Measurements from ENCODE around the gene GSK3B.

Gene GSK3B

DNA sequence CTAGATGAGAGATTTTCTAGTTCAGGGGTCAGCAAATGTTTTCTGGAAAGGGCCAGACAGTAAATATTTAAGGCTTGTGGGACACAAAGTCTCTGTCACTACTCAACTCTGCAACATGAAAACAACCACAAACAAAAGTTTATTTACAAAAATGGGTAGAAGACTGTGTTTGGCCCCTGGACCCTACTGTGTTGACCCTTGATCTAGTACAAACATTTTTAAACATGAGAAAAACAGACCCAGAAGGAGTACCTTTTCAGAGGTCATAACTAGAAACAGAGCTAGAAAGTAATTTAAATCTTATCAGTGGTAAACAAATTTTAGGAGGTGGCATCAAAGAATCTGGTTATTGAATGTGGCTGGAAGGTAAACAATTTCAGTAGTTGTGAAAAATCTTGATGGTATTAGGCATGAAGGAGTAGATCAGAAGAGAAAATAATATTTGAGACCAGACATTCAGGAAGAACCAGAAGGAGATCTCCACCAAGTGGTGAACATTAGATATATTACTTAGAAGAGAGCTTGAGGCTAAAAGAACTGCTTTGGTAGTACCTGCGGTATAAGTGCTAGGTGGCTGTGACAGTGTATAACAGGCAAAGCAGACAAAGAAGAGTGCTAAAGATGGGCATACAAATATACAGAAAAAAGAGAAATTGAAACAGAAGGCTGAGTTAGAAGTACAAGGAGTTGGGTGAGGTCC lies 210.6 kb downstream of the GSK3B start:
- no peak for DNase-seq (ENCODE audit: low spot score)
- no peak for TF ChIP-seq CTCF (IDR thresholded peaks at IDR 0.05; ENCODE audit: extremely low read depth, missing control alignments)

DNA sequence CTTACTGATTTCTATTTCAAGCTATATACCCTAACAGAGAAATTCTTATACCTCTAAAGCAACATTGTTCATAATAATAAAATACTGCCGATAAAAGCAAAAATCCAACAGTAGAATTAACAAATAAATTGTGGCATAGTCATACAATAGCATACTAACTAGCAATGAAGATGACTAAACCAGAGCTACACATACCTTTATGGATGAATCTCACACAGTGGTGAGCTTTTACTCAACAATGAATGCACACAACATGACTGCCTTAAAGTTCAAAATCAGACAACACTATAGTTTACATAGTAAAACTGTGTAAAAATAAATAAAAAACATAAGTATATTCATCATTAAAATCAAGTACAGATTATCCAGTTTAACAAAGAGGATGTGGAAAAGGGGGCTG lies 213.3 kb downstream of the GSK3B start:
- no peak for DNase-seq (ENCODE audit: low spot score)
- TF ChIP-seq CTCF (IDR thresholded peaks at IDR 0.05; ENCODE audit: extremely low read depth, missing control alignments), result no peak

DNA sequence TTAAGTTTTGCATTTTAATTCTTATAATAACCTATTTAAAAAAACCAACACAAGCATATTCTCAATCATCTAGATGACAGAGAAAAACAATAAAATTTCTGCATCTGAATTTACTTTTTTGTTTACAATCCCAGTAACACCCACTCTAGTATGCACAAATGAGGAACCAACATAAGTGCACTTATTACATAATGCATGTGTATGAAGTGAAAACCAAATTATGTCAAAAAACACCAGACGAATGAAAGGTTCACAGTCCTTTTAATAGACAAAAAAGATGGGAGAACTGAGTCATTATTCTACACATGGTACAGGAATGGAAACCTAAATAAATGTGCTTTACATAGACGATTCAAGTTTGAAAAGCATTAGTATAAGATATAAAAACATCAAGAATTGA lies 220.6 kb downstream of the GSK3B start:
- no peak for TF ChIP-seq CTCF (IDR thresholded peaks at IDR 0.05; ENCODE audit: extremely low read depth, missing control alignments)

GRCh38 chr3:119872773-119873172 lies 221.5 kb downstream of the GSK3B start:
- no peak for TF ChIP-seq CTCF (IDR thresholded peaks at IDR 0.05; ENCODE audit: extremely low read depth, missing control alignments)
- no peak for DNase-seq (ENCODE audit: low spot score)

More for the DNA sequence above, 220.6 kb downstream of the GSK3B start:
- no peak for DNase-seq (ENCODE audit: low spot score)

DNA sequence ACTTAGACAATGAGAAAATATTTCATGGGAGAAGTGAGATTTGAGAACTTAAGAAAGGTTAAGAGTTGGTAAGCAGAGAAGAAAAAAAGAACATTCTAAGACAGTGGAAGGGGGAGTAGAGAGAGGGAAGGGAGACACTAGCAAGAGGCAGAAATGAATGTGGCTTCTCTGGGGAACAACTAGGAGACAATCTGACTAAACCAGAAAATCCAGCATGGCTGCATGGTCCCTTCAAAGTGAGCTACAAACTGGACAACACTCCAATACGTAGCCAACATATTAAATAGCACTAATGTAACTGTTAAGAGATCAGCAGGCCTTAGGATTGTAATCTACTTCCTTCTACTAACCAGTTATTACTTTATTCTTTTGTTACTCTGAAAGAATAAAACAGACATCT lies 222.7 kb downstream of the GSK3B start:
- TF ChIP-seq CTCF (IDR thresholded peaks at IDR 0.05; ENCODE audit: extremely low read depth, missing control alignments), result no peak
- no peak for DNase-seq (ENCODE audit: low spot score)

DNA sequence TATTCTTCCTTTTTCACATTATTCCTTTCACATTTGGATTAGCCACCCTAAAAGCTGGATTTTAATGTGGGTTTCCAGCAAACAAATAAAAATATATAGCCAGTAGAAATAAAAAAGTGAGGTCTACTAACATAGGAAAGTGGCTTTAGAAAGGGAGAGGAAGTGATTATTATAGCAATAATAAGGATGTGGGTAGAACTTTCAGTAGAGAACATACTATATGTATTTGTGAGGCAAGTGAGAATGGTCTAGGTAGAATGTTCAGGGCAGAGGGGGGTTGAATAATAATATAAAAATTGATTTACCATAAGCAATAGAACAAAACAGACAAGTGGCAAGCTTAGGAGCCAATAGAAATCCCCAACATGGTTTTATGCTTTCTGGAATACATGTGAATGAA lies 223.7 kb downstream of the GSK3B start:
- DNase-seq (ENCODE audit: low spot score), result no peak
- TF ChIP-seq CTCF (IDR thresholded peaks at IDR 0.05; ENCODE audit: extremely low read depth, missing control alignments), result no peak

DNA sequence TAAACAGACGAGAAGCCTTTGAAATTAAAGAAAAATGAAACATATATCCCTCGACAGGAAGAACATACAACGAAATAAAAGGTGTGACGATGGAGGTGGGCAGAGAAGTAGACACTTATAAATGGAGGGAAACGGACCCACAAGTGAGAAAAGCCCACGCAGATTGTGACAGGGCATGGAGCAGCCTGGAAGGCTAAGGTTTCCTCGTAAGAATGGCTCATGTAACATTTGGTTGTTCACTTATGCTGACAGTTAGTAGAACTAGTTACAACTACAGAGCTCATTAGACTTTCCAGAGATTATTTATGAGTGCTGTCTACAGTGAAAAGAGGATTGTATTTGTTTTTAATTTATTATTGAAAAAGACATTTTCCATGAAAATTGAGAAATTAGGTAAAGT lies 229.8 kb downstream of the GSK3B start:
- TF ChIP-seq CTCF (IDR thresholded peaks at IDR 0.05; ENCODE audit: extremely low read depth, missing control alignments), result no peak
- DNase-seq (ENCODE audit: low spot score), result no peak

Measured in GM20000 (cell line).